Uterus (tissue), 2 donors: Measurements from ENCODE around the gene BOK.

Source experiments
- CTCF ChIP-seq, 4 experiments: fragments of 200-600 bp in 2 of 4; fragments of 450-650 bp in 2 of 4; sonication (generic) in 2 of 4; IDR thresholded peaks; one replicate each; pipeline ENCODE4 v1.5.1; 2016 to 2019; ENCODE audit warnings: antibody characterized with exemption in 4 of 4, mild to moderate bottlenecking in 2 of 4, moderate library complexity in 1 of 4
- POLR2A ChIP-seq, 2 donors: fragments of 450-650 bp; IDR thresholded peaks; one replicate each; pipeline ENCODE4 v1.6.1; 2016; ENCODE audit warnings: antibody characterized with exemption in 2 of 2, mild to moderate bottlenecking in 1 of 2, moderate library complexity in 1 of 2

GRCh38 chr2:241545523-241546473 is 12.7 kb upstream of the BOK start:
- TF ChIP-seq CTCF (IDR thresholded peaks at IDR 0.05) (no peak), POLR2A (IDR thresholded peaks at IDR 0.05) (no peak)
